GM18499 (cell line): ENCODE results near the gene PLEKHG2.
A peak's percentile ranks its signal among the peaks of the same experiment; 100 is the strongest.
"Not testable (repeated sequence)": the region's sequence is repeated elsewhere in the genome, so short reads cannot be mapped to it uniquely, and the experiment has no call there.

Experiments used
- ATAC-seq: cut with Tn5 transposase; IDR thresholded peaks from one replicate; pipeline ENCODE4 v1.9.1; 2021; ENCODE audit warnings: moderate number of reproducible peaks; ENCODE audit not compliant: insufficient read depth, unreplicated experiment

The PLEKHG2 gene

GRCh38 chr19:39412100-39412866 is at the start of gene PLEKHG2:
Gene PLEKHG2 (plus strand): TSS chr19:39412669. CDS start chr19:39414087, 1,418 bp downstream.
- peak; percentile 38 for ATAC-seq

GRCh38 chr19:39362682-39363657 is 49.5 kb upstream of the PLEKHG2 start:
- ATAC-seq = no peak

GRCh38 chr19:39363901-39364457 is 48.5 kb upstream of the PLEKHG2 start:
- no peak for ATAC-seq

GRCh38 chr19:39365531-39365930 is 46.9 kb upstream of the PLEKHG2 start:
- no peak for ATAC-seq

- no peak for ATAC-seq
Observed at GRCh38 chr19:39369200-39369599, 43.3 kb upstream of the PLEKHG2 start.

GRCh38 chr19:39370735-39371134 is 41.7 kb upstream of the PLEKHG2 start:
- ATAC-seq = no peak

- no peak for ATAC-seq
Observed at GRCh38 chr19:39372047-39372802, 40.2 kb upstream of the PLEKHG2 start.

- ATAC-seq = no peak
Observed at GRCh38 chr19:39372941-39373340, 39.5 kb upstream of the PLEKHG2 start.

GRCh38 chr19:39375929-39376328 is 36.5 kb upstream of the PLEKHG2 start:
- ATAC-seq = no peak

GRCh38 chr19:39377373-39378362 is 34.8 kb upstream of the PLEKHG2 start:
- ATAC-seq = no peak

- not testable (repeated sequence) for ATAC-seq
Observed at GRCh38 chr19:39379366-39379765, 33.1 kb upstream of the PLEKHG2 start.

- ATAC-seq = no peak
Observed at GRCh38 chr19:39379865-39380396, 32.5 kb upstream of the PLEKHG2 start.

- no peak for ATAC-seq
Observed at GRCh38 chr19:39380521-39381502, 31.7 kb upstream of the PLEKHG2 start.

- no peak for ATAC-seq
Observed at GRCh38 chr19:39381910-39382611, 30.4 kb upstream of the PLEKHG2 start.

GRCh38 chr19:39382991-39383828 is 29.3 kb upstream of the PLEKHG2 start:
- no peak for ATAC-seq
